Activated naive CD8-positive, alpha-beta T cell treated with anti-CD3 and anti-CD28 coated beads, Interleukin-2, amount 10 ng/mL, durations not matched to agents 7 days and 5 days (primary cell): ENCODE data around the gene IL25. TPM values are rescaled to one million over a fixed set of nuclear protein-coding genes. Genes with fewer than 3 reads are reported as not detected.
"Not testable (repeated sequence)": the region's sequence is repeated elsewhere in the genome, so short reads cannot be mapped to it uniquely, and the experiment has no call there.

Experiments
- ATAC-seq: fragments of 150-1000 bp; cut with Tn5 transposase; one replicate; pipeline ENCODE4 v1.10.0; 2021; ENCODE audit warnings: low read depth, moderate library complexity
- POLR2A ChIA-PET: fragments of 350-600 bp; sonication (Branson Sonifier 250); formaldehyde crosslinking; loops from one replicate; lab custom pipeline; 2021; ENCODE audit warnings: antibody characterized with exemption; lab: Charles Lee
- DNase-seq: peaks from one replicate; pipeline ENCODE4 v3.0.0; 2021
- H3K27ac Mint-ChIP-seq: one replicate; pipeline ENCODE4 v1.8.0; 2022; ENCODE audit warnings: mild to moderate bottlenecking, mixed read lengths
- H3K27me3 Mint-ChIP-seq: one replicate; pipeline ENCODE4 v1.8.0; 2022; ENCODE audit warnings: mild to moderate bottlenecking, moderate library complexity, mixed read lengths
- H3K36me3 Mint-ChIP-seq: one replicate; pipeline ENCODE4 v1.8.0; 2021; ENCODE audit warnings: mild to moderate bottlenecking, mixed read lengths
- H3K4me1 Mint-ChIP-seq: one replicate; pipeline ENCODE4 v1.8.0; 2021; ENCODE audit warnings: mixed read lengths
- H3K4me3 Mint-ChIP-seq: one replicate; pipeline ENCODE4 v1.8.0; 2022; ENCODE audit warnings: mild to moderate bottlenecking, moderate library complexity, mixed read lengths
- H3K9me3 Mint-ChIP-seq: one replicate; pipeline ENCODE4 v1.8.0; 2021; ENCODE audit warnings: mixed read lengths
- total RNA-seq, 2 experiments: library from RNA; stranded (reverse); gene quantifications; one replicate each; pipeline ENCODE4 v1.2.3, GENCODE V29; 2021

Gene IL25
- total RNA-seq, 2 experiments from 2014 or later, result 0.39 TPM; not detected in 1

DNA sequence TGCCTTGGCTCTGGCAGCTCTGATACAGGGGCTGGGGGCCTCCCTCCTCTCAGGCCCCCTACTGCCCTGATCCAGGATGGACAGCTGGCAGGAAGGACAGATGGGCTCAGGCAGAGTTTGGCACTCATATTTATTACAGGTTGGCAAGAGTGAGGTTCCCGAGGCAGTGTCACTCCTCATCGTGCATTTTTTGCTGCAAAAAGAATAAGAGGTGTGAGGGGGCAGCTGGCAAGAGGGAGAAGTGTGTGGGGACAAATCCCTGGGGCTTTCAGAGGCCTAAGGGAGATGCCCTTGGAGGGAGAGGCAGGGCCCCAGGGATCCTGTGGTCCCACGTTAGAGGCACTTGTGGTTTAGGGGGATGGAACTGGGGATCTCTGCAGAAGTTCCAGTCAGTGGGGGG is 9.3 kb downstream of the IL25 start:
- peaks cover 9% of the 10 kb centered on the region for H3K27me3 Mint-ChIP-seq
- POLR2A ChIA-PET, result no interaction called here
- H3K27ac Mint-ChIP-seq, result no peak overlapping the region
- DNase-seq, result no peak
- H3K36me3 Mint-ChIP-seq, result no peaks in the 10 kb centered on the region
- H3K4me3 Mint-ChIP-seq, result no peak overlapping the region
- H3K9me3 Mint-ChIP-seq, result no peaks in the 10 kb centered on the region
- ATAC-seq, result no peak
- peaks cover 9% of the 10 kb centered on the region for H3K4me1 Mint-ChIP-seq

DNA sequence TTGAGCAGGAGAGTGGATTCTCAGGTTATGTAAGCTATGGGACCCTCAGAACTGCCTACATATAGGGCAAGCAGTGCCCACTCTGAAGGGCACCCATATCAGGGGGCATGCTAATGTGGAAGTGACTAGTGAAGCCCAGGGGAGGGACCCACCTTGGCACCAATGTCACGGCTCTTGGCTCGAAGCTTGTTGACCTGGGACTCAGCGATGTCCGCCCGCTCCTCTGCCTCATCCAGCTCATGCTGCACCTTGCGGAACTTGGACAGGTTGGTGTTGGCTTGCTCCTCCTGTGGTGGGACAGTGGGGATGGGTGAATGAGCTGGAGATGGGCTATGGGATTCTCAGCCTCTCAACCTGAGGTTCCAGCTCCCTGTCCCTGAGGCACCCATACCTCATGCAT is 9.7 kb downstream of the IL25 start:
- POLR2A ChIA-PET, result no interaction called here
- H3K9me3 Mint-ChIP-seq, result no peaks in the 10 kb centered on the region
- DNase-seq (no peak), ATAC-seq (no peak)
- H3K4me1 Mint-ChIP-seq, result peaks cover 9% of the 10 kb centered on the region
- H3K27me3 Mint-ChIP-seq, result peaks cover 9% of the 10 kb centered on the region
- H3K27ac Mint-ChIP-seq, result no peak overlapping the region
- H3K36me3 Mint-ChIP-seq, result no peaks in the 10 kb centered on the region
- H3K4me3 Mint-ChIP-seq, result no peak overlapping the region

DNA sequence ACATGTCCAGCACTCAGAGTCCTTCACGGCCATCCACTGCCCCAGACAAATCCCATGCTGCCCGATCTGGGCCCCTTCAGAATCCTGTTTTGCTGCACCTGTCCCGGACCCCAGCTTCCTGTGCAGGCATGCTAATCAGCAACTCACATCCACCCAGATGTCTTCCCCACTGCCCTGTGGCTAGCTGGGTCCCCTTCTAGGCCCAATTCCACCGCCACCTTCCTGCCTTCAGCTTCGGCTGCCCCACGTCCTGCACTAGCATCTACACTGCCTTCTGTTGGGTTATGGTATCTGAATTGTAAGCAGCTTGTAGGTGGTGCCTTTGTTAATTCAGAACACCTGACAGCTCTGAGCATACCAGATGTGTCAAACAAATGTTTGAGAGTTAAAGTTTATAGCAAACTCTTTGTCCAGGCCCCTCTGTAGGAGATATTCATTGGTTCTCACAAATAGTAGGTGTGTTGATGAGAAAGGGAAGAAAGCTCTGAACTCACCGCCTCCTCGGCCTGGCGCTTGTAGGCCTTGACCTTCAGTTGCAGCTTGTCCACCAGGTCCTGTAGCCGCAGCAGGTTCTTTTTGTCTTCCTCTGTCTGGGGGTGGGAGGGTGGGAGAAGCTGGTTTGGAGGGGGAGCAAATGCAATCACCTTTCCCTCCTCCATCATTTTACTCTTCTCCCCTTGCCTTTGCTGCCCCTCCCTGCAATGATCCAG is 10.3 kb downstream of the IL25 start:
- ATAC-seq (no peak), DNase-seq (no peak)
- POLR2A ChIA-PET, result no interaction called here
- Mint-ChIP-seq H3K36me3 (no peaks in the 10 kb centered on the region), H3K4me1 (peaks cover 3% of the 10 kb centered on the region), H3K4me3 (no peak overlapping the region), H3K27ac (no peak overlapping the region), H3K27me3 (peaks cover 9% of the 10 kb centered on the region), H3K9me3 (no peaks in the 10 kb centered on the region)

DNA sequence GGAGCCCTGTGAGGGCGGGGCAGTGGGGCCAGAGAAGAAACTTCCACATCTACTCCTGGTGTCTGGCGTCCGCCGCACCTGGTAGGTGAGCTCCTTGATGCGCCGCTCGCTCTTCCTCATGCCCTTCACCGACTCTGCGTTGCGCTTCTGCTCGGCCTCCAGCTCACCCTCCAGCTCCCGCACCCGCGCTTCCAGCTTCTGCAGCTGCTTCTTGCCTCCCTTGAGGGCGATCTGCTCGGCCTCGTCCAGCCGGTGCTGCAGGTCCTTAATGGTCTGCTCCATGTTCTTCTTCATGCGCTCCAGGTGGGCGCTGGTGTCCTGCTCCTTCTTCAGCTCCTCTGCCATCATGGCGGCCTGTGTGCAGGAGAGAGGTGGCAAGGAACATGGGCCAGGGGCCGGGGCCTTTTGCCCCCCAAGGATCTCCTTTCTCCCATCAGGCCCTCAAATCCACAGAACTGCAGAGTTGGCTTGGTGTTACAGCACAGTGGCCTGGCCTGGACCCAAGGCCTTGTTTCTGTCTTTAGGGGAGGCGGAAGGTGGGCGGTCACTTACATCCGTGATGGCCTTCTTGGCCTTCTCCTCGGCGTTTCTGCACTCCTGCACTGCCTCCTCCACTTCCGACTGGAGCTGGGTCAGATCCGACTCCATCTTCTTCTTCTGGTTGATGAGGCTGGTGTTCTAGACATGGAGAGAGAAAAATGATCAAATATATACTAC is 11.9 kb downstream of the IL25 start:
- Mint-ChIP-seq H3K27ac (no peak overlapping the region), H3K4me1 (peaks cover 3% of the 10 kb centered on the region), H3K27me3 (peaks cover 9% of the 10 kb centered on the region), H3K4me3 (no peak overlapping the region), H3K9me3 (no peaks in the 10 kb centered on the region), H3K36me3 (no peaks in the 10 kb centered on the region)
- POLR2A ChIA-PET, result no interaction called here
- no peak for ATAC-seq
- DNase-seq, result no peak

DNA sequence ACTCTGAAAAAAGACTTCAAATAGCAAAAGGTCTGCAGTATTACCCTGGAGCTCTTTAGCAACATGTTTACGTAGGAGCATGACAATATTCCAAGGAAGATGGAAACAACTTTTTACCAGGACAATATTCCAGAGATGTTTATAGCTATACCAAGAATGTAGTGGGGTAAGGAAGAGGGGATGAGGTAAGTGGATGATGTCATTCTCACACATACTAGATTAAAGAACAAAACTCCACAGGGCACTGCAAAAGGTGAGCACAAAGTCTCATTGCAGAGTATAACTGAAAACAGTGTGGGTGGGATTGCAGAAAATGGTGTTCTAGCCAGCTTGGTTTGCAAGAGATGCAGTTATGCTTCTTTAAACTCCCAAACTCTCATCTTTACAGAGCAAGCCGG is 12.6 kb downstream of the IL25 start:
- POLR2A ChIA-PET, result no interaction called here
- Mint-ChIP-seq H3K4me1 (peaks cover 2% of the 10 kb centered on the region), H3K36me3 (no peaks in the 10 kb centered on the region), H3K4me3 (no peak overlapping the region), H3K9me3 (no peaks in the 10 kb centered on the region), H3K27me3 (peaks cover 9% of the 10 kb centered on the region), H3K27ac (no peak overlapping the region)
- DNase-seq (no peak), ATAC-seq (no peak)

DNA sequence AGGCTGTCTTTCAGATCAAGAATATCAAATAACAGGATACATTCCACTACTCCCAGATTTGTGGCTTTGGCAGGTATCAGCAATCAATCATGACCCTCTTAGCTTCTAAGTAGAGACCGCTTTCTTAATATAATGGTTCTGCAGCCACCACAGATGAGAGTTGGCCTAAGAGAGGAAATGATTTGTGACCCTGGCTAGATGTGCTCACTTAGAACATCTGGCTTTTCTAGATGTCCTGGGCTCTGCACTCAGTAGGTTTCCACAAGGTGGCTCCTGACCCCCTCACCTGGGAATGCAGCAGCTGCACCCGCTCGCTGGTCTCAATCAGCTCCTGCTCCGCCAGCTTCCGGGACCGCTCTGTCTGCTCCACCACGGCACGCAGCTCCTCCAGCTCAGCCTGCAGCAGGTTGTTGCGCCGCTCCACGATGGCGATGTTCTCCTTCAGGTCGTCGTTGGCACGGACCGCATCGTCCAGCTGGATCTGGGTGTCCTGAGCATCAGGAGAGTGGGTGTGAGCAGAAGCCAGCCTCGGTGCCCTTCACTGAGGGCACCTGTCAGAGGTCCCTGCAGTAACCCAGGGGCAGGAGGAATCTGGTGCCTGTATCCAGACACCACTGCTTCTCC is 13.1 kb downstream of the IL25 start:
- Mint-ChIP-seq H3K4me1 (peaks cover 2% of the 10 kb centered on the region), H3K36me3 (no peaks in the 10 kb centered on the region), H3K4me3 (no peak overlapping the region), H3K27ac (no peak overlapping the region), H3K9me3 (no peaks in the 10 kb centered on the region), H3K27me3 (peaks cover 9% of the 10 kb centered on the region)
- POLR2A ChIA-PET, result no interaction called here
- DNase-seq (no peak), ATAC-seq (no peak)

DNA sequence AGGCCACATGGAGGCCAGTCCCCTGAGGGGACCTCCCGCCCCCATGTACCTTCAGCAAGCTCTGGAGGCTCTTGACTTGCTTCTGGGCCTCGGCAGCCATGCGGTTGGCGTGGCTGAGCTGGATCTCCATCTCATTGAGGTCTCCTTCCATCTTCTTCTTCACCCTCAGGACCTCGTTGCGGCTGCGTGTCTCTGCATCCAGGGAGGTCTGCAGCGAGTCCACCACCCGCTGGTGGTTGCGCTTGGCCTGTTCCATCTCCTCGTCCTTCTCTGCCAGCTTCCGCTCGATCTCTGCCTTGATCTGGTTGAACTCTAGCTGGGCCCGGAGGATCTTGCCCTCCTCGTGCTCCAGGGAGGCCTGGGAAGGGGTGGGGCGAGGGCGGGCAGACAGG is 13.7 kb downstream of the IL25 start:
- H3K9me3 Mint-ChIP-seq, ATAC-seq, DNase-seq, H3K27ac Mint-ChIP-seq, H3K4me3 Mint-ChIP-seq, H3K4me1 Mint-ChIP-seq, H3K27me3 Mint-ChIP-seq, POLR2A ChIA-PET, H3K36me3 Mint-ChIP-seq: not testable (repeated sequence)

DNA sequence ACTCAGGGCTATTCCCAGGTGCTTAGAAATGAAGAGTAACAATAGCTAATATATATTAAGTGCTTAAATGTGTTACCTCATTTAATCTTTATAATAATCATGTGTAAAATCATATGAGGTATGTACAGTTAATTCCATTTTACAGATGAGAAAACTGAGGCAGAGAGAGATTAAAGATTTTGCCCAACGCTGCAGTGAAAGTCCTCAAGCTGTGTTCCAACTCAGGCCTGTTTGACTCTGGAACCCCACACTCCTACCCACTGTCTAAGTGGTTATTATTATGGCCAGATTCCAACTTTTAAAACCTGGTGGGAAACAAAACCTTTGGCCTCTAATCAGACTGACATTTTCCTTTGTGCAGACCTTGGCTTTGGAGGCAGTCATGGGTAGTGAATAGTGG is 14.4 kb downstream of the IL25 start:
- Mint-ChIP-seq H3K4me3 (no peak overlapping the region), H3K27me3 (peaks cover 7% of the 10 kb centered on the region), H3K4me1 (peaks cover 2% of the 10 kb centered on the region), H3K27ac (no peak overlapping the region), H3K36me3 (no peaks in the 10 kb centered on the region), H3K9me3 (no peaks in the 10 kb centered on the region)
- POLR2A ChIA-PET, result no interaction called here
- no peak for ATAC-seq
- DNase-seq, result no peak

DNA sequence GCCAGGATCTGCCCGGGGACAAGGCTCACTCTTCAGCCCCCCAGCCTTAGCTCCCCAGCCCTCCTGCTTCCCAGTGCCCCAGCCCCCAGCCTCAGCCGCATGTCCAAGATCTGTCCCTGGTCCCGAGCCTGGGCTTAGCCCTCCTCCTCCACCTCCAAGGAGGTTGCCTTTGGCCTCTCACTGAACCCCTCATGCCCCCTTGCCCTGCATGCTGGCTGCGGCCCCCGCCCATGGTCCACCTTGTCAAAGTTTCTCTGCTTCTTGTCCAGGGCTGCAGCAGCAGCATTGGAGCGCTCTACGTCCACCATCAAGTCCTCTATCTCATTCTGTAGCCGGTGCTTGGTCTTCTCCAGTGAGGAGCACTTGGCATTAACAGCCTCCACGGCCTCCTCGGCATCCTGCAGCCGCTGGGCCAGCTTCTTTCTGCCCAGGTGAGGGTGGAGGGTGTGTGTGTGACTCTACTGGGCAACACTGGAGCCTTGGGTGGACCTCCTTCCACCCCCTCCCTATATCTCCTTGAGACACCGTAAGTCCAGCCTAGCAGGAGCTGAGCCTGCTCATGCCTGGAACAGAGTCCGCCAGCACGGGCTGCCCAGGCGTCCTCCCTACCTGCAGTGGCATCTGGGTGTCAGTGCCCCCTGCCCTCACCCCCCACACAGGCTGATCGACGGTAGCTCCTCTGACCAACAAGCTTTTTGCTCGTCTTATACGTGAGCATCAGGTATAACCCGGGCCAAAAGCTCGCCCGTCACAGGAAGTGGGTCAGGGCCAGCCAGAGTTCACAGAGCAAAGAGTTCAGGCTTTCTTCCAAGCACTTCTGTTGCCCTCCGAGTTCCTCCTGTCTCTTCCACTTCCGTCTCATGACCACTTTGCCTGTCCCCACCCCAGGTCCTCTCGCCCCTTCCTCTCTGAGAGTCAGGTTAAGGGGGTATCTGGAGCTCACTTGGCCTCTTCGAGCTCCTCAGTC is 15.6 kb downstream of the IL25 start:
- Mint-ChIP-seq H3K4me3 (no peak overlapping the region), H3K4me1 (no peaks in the 10 kb centered on the region), H3K27me3 (peaks cover 2% of the 10 kb centered on the region), H3K36me3 (no peaks in the 10 kb centered on the region), H3K27ac (no peak overlapping the region), H3K9me3 (no peaks in the 10 kb centered on the region)
- no peak for ATAC-seq
- no peak for DNase-seq
- POLR2A ChIA-PET, result no interaction called here

DNA sequence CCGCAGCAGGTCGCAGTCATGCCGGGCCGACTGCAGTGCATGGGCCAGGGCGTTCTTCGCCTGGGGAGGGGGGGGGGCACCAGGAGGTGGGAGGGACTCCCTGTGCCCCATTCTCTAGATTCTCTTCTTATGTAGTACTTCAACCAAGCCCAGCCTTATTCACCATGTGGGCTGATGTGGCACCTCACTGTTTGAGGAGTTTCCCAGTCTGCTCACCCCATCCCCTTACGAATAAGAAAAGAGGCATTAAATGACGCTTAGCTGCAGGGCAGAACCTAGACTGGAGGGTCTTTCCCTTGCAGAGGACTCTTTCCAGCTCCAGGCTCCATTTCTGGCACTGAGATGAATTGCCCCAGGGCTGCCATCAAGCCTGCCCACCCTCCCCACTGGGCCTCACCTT is 16.4 kb downstream of the IL25 start:
- Mint-ChIP-seq H3K27me3 (peaks cover 2% of the 10 kb centered on the region), H3K9me3 (no peaks in the 10 kb centered on the region), H3K4me3 (no peak overlapping the region), H3K36me3 (no peaks in the 10 kb centered on the region), H3K4me1 (no peaks in the 10 kb centered on the region), H3K27ac (no peak overlapping the region)
- DNase-seq (no peak), ATAC-seq (no peak)
- POLR2A ChIA-PET, result no interaction called here

DNA sequence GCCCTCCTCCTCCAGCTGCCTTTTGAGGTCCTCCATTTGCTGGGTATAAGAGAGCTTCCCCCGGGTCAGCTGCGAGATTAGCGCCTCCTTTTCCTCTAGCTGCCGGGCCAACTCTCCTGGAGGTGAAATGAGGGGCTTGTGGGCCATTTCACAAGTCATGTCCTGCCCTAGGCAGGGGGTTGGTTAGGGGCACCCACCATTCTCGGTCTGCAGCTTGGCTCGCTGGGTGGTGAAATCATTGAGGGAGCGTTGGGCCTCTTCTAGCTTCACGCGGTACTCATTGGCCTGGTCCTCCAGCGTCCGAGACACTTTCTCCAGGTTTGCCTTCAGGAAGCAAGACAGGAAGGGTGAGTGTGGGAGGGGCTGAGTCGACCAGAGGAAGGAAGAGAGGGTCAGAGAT is 16.8 kb downstream of the IL25 start:
- Mint-ChIP-seq H3K9me3 (no peaks in the 10 kb centered on the region), H3K36me3 (no peaks in the 10 kb centered on the region), H3K27ac (no peak overlapping the region), H3K27me3 (peaks cover 2% of the 10 kb centered on the region), H3K4me3 (no peak overlapping the region), H3K4me1 (no peaks in the 10 kb centered on the region)
- DNase-seq, result no peak
- POLR2A ChIA-PET, result no interaction called here
- no peak for ATAC-seq

DNA sequence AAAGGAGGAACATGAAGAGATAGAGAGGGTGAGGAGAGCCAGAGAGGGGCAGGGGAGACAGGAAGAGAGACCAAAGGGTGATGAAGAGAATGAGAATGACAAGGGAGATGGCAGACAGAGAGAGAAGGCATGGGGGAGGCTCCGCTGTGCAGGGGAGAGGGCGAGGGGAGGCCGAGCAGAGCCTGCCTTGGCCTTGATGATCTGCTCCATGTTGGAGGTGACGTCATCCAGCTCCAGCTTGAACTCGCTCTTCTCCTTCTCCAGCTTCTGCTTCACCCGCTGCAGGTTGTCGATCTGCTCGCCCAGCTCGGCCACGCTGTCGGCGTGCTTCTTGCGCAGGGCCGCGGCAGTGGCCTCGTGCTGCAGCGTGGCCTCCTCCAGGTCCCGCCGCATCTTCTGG is 17.3 kb downstream of the IL25 start:
- DNase-seq, H3K36me3 Mint-ChIP-seq, POLR2A ChIA-PET, H3K4me1 Mint-ChIP-seq, H3K27me3 Mint-ChIP-seq, H3K27ac Mint-ChIP-seq, H3K9me3 Mint-ChIP-seq, H3K4me3 Mint-ChIP-seq, ATAC-seq: not testable (repeated sequence)

DNA sequence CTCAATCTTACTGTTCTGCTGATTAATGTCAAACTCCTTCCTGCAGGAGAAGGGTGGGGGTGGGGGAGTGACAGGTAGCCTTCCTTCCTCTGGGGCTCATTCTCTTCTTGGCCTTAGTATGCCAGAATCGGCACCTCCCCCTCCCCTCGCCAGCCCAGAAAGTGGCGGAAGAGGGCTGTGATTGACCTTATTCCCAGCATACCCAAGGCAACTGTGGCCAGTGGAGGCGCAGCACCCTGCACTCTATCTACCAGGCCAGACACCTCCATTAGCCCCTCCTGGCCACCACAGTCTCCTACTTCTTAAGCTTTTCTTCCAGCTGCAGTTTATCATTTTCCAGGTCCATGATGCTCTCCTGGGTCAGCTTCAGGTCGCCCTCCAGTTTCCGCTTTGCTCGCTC is 20.0 kb downstream of the IL25 start:
- Mint-ChIP-seq H3K27me3 (peaks cover 2% of the 10 kb centered on the region), H3K27ac (no peak overlapping the region), H3K4me1 (no peaks in the 10 kb centered on the region), H3K4me3 (no peak overlapping the region), H3K36me3 (no peaks in the 10 kb centered on the region), H3K9me3 (no peaks in the 10 kb centered on the region)
- no peak for ATAC-seq
- no peak for DNase-seq
- POLR2A ChIA-PET, result interaction anchor here (0.9 kb wide), 1 partner anchor 66 kb away, joined by 3 read pairs; no protein-coding TSS in a partner anchor
